ENCODE data around the gene STPG4. TPM values are rescaled to one million over a fixed set of nuclear protein-coding genes. Genes with fewer than 3 reads are reported as not detected.
A peak's percentile ranks its signal among the peaks of the same experiment; 100 is the strongest.

The STPG4 gene
- total and polyA plus RNA-seq, 2 of the 8 experiments (the other 6 are each of a cell fraction or from before 2014, with no cell fraction given): 0.28 TPM; not detected in 1

DNA sequence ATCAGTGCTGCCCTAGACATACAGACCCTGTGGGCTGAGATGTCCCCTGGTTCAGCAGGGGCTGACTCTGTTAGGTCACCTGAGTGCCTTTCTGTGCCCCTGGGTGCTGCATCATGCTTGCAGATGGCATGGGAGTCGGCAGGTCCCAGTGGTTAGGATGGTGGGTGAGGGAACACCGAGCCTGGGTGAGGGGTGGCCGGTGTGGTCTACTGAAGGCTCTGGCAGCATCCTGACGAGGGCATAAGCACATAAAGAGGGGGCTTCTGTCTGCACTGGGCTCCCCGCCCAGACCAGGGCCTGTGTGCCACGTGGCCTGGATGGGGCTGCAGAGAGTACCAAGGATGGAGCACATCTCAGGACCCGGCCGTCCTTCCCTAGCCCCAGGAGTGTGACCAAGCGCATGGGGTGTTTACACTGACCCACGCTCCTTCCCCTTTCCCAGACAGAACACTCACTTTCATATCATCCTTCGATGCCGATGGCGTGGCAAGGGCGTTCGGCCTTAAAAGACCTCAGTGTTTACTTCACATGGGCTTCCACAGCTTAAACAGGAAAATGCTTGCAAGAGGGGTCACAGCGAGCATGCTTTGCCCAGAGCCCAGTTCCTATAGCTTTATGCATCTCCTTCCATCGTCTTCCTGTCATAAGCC, 115.1 kb downstream of the STPG4 start:
- Histone ChIP-seq H2BK20ac (ENCODE audit: low read length) (no peak overlapping the region), H3K56ac (replicated peaks; ENCODE audit: insufficient read length, low read depth, low read length) (no peak overlapping the region), H3K79me2 (ENCODE audit: control insufficient read depth in 1 of 2, insufficient read depth in 2 of 2, low read length in 2 of 2) (no peaks in the 10 kb centered on the region), H2AK5ac (ENCODE audit: low read depth, low read length) (0 out of 2 replicates have a peak overlapping the region, but pooled peaks have one; percentile 65), H4K5ac (ENCODE audit: insufficient read length, low read depth, low read length) (no peak overlapping the region), H3K27me3 (replicated peaks in 1 of 4; ENCODE audit: control insufficient read depth in 3 of 4, extremely low read depth in 1 of 4, insufficient read depth in 3 of 4, low read length in 3 of 4) (no peaks in the 10 kb centered on the region), H2BK120ac (replicated peaks; ENCODE audit: low read depth, low read length) (no peak overlapping the region), H4K20me1 (replicated peaks in 1 of 2; ENCODE audit: control insufficient read depth in 1 of 2, insufficient read depth in 2 of 2, low read length in 2 of 2) (no peaks in the 10 kb centered on the region), H2BK5ac (ENCODE audit: low read depth, low read length) (no peak overlapping the region), H3K14ac (ENCODE audit: insufficient read length) (no peak overlapping the region), H3K4ac (replicated peaks; ENCODE audit: insufficient read length, low read depth, low read length) (no peak overlapping the region), H3K79me1 (ENCODE audit: low read depth, low read length) (no peaks in the 10 kb centered on the region; the same call in 1 of the 2 replicates), H3K36me3 (ENCODE audit: control insufficient read depth in 2 of 4, insufficient read depth in 4 of 4, low read length in 3 of 4) (no peaks in the 10 kb centered on the region), H3K4me1 (replicated peaks in 1 of 4; ENCODE audit: control insufficient read depth in 3 of 4, insufficient read depth in 4 of 4, low read length in 3 of 4) (peaks cover 2 to 24% (median 14%) of the 10 kb centered on the region in 4 experiments), H4K8ac (ENCODE audit: extremely low read depth, insufficient read depth, low read length) (no peak overlapping the region), H2BK15ac (ENCODE audit: low read length) (no peak overlapping the region), H3K27ac (ENCODE audit: low read depth, low read length) (no peak overlapping the region), H4K91ac (replicated peaks; ENCODE audit: insufficient read length, low read length) (no peak overlapping the region), H3K23ac (ENCODE audit: insufficient read length) (no peak overlapping the region), H2AFZ (ENCODE audit: low read length) (no peak overlapping the region), H3K4me2 (ENCODE audit: insufficient read depth in 1 of 2, low read depth in 2 of 2, low read length in 2 of 2) (no peak overlapping the region), H3K18ac (ENCODE audit: extremely low read depth, low read length) (no peak overlapping the region), H2BK12ac (ENCODE audit: low read depth, low read length) (peak overlapping the region; percentile 17; the same call in 1 of the 2 replicates), H3K9ac (replicated peaks in 1 of 4; ENCODE audit: extremely low read depth in 1 of 4, low read depth in 3 of 4, low read length in 3 of 4) (no peak overlapping the region), H3K4me3 (ENCODE audit: extremely low read depth in 1 of 4, insufficient read depth in 2 of 4, low read depth in 3 of 4, low read length in 4 of 4) (no peak overlapping the region), H3K23me2 (ENCODE audit: low read depth, low read length) (0 out of 2 replicates have a peak, but pooled peaks cover 1% of the 10 kb centered on the region), H3K9me3 (ENCODE audit: insufficient read depth in 2 of 2, low read depth in 1 of 2, low read length in 1 of 2) (no peaks in the 10 kb centered on the region)
- ChIA-PET POLR2A (ENCODE audit: partially characterized antibody) (interaction anchor here (0.7 kb wide), 1 partner anchor 10 kb away, joined by 3 read pairs; no protein-coding TSS in a partner anchor), CTCF (ENCODE audit: partially characterized antibody) (interaction anchor here (0.6 to 2.8 kb wide), 5 partner anchors 10 to 283 kb away, joined by 3 to 7 read pairs (median 3); no protein-coding TSS in a partner anchor)
- FAIRE-seq (no peak), DNase-seq (ENCODE audit: low read depth in 1 of 2, low spot score in 2 of 2) (no peak)
- 92% methylated on average over 17 of the region's 17 CpGs; no CpG with 5 or more reads in 1 of the 2 experiments for WGBS, 2 experiments (ENCODE audit: extremely low coverage in 1 of 2, insufficient coverage in 1 of 2, insufficient read length in 1 of 2, insufficient replicate concordance in 2 of 2, low coverage in 1 of 2, low lambda C conversion rate in 2 of 2, missing lambda C conversion rate in 1 of 2)
- TF ChIP-seq GABPA (IDR thresholded peaks at IDR 0.05; ENCODE audit: borderline replicate concordance, insufficient read depth, low read length) (no peak), TAF1 (IDR thresholded peaks at IDR 0.05; ENCODE audit: low read depth, low read length) (no peak), CBX5 (IDR thresholded peaks at IDR 0.05; ENCODE audit: low read depth, low read length) (no peak), TEAD4 (IDR thresholded peaks at IDR 0.05; ENCODE audit: low read depth, low read length) (no peak), POU5F1 (IDR thresholded peaks at IDR 0.05; ENCODE audit: low read depth, low read length) (no peak), TAF7 (optimal IDR thresholded peaks at IDR 0.05; ENCODE audit: borderline replicate concordance, low read depth, low read length) (no peak), NANOG (IDR thresholded peaks at IDR 0.05; ENCODE audit: insufficient read depth, low read depth, low read length, poor library complexity, severe bottlenecking) (no peak), E2F6 (IDR thresholded peaks at IDR 0.05) (no peak), CHD1 (IDR thresholded peaks at IDR 0.05; ENCODE audit: low read depth, low read length) (no peak), EZH2 (IDR thresholded peaks at IDR 0.05; ENCODE audit: low read depth, low read length, severe bottlenecking) (no peak), SUZ12 (IDR thresholded peaks at IDR 0.05; ENCODE audit: low read length) (no peak)
- TF ChIP-seq, protein P1, sequence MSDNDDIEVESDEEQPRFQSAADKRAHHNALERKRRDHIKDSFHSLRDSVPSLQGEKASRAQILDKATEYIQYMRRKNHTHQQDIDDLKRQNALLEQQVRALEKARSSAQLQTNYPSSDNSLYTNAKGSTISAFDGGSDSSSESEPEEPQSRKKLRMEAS (IDR thresholded peaks at IDR 0.05): no peak

Data from H1 (cell line).